Small intestine (tissue), 7 donors: ENCODE data around the gene UTP18. TPM values are rescaled to one million over a fixed set of nuclear protein-coding genes. Genes with fewer than 3 reads are reported as not detected.

Experiments used
- DNase-seq, 2 donors: peaks; one replicate each; pipeline versions ENCODE4 v3.0.0 to v3.0.0-alpha.2; 2013
- FAIRE-seq: peaks from 2 replicates; lab custom pipeline; 2012; peaks lifted over from hg19 to GRCh38; lab: Jason Lieb, UNC
- H3K27ac ChIP-seq, 3 donors: one replicate each; pipeline ENCODE4 v1.5.1; 2013; ENCODE audit warnings: low read length in 2 of 3, mild to moderate bottlenecking in 2 of 3, control low read depth in 1 of 3, inconsistent platforms in 1 of 3, low read depth in 1 of 3, moderate library complexity in 1 of 3
- H3K27me3 ChIP-seq, 3 donors: one replicate each; pipeline ENCODE4 v1.6.1; 2013; ENCODE audit warnings: low read length in 3 of 3, inconsistent platforms in 1 of 3; ENCODE audit not compliant: control insufficient read depth in 3 of 3, insufficient read depth in 3 of 3
- H3K36me3 ChIP-seq, 3 donors: one replicate each; pipeline ENCODE4 v1.6.1; 2013; ENCODE audit warnings: low read length in 3 of 3, inconsistent platforms in 1 of 3, low read depth in 1 of 3, mild to moderate bottlenecking in 1 of 3, moderate library complexity in 1 of 3; ENCODE audit not compliant: control insufficient read depth in 3 of 3, insufficient read depth in 2 of 3
- H3K4me1 ChIP-seq, 3 donors: one replicate each; pipeline ENCODE4 v1.6.1; 2013; ENCODE audit warnings: low read length in 2 of 3, inconsistent platforms in 1 of 3, low read depth in 1 of 3, mild to moderate bottlenecking in 1 of 3, moderate library complexity in 1 of 3; ENCODE audit not compliant: control insufficient read depth in 3 of 3, insufficient read depth in 2 of 3
- H3K4me3 ChIP-seq, 3 donors: one replicate each; pipeline ENCODE4 v1.5.1; 2013; ENCODE audit warnings: low read length in 3 of 3, control low read depth in 1 of 3, inconsistent platforms in 1 of 3, low read depth in 1 of 3, mild to moderate bottlenecking in 1 of 3, moderate library complexity in 1 of 3
- H3K9me3 ChIP-seq, 2 donors: one replicate each; pipeline ENCODE4 v1.6.1; 2013; ENCODE audit warnings: low read depth in 1 of 2, low read length in 1 of 2; ENCODE audit not compliant: control insufficient read depth in 2 of 2, insufficient read depth in 1 of 2
- WGBS, 3 donors: extraction: QIAGEN DNeasy Blood & Tissue Kit; methylation state at CpG; one replicate each; pipeline ENCODE4 v1.1.7; 2013; 5-methylcytosine and 5-hydroxymethylcytosine counted together
- polyA plus RNA-seq, 4 donors: library from polyadenylated mRNA; stranded (reverse) in 3 of 4; unstranded in 1 of 4; fragments of 200-250 nt in 3 of 4; fragments of 120-200 nt in 1 of 4; gene quantifications; one replicate each; pipeline versions ENCODE4 v1.2.1 to v1.2.3, GENCODE V29; 2013
- donor health status: healthy with polysubstance abuse.
- donor health status: control.
- donor health status: control.
- donor health status: Bipolar disorder and iron deficiency.
- donor health status: healthy.

Gene UTP18
- polyA plus RNA-seq, 4 donors, result 11.4 to 37.4 (median 27.9) TPM

DNA sequence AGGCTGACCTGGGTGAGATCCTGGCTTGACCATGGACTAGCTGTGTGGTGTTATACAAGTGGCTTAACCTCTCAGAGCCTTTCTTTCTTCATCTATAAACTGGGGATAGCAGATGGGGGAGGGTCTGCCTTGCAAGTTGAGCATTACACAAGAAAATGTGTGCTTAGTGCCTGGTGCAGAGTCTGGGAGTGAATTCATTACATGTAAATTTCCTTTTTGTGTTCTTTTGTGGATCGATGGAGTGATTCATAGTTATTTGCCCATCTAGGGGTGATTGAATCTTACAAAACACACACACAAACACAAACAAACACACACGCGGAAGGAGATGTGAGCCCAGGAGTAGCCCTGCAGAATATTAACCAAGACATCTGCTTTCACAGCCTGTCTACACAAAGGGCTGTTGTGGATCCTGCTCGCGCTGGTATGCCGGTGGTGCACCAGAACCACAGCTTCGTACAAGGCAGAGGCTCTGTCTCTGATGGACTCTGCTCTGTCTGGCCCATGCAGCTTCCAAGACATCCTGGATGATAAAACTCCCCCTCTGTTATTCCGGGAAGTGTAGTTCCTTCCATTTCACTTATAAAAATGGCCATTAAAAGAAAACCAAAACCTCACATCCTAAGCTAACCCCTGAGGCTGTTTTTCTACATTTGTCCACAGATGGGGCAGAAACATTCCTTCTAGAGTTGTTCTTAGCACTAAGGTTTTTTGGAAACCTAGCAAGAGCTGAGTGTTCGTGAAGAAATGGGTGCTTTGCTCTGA, 86.1 kb downstream of the UTP18 start:
- no peaks in the 10 kb centered on the region for H3K4me1 ChIP-seq
- no peak overlapping the region for H3K4me3 ChIP-seq
- 15 to 51% (median 37%) methylated on average over 9 of the region's 9 CpGs for WGBS, 3 donors
- no peaks in the 10 kb centered on the region for H3K27me3 ChIP-seq
- DNase-seq, result no peak
- H3K9me3 ChIP-seq, result no peaks in the 10 kb centered on the region
- no peak overlapping the region for H3K27ac ChIP-seq
- no peaks in the 10 kb centered on the region for H3K36me3 ChIP-seq
- FAIRE-seq, result no peak

Other genes starting within 250 kb of the UTP18 start
- 10 to 100 TPM; 14.1 to 65.9 (median 18.5) TPM for gene SPAG9, start 139.7 kb upstream of the UTP18 start, polyA plus RNA-seq
- 100 to 1,000 TPM in 1 of 4 donors, 10 to 100 TPM in 3; 18.6 to 175 (median 42.7) TPM for gene NME1, start 107.0 kb upstream of the UTP18 start, polyA plus RNA-seq
- 100 to 1,000 TPM; 336 to 992 (median 467) TPM for gene NME2, start 94.1 kb upstream of the UTP18 start, polyA plus RNA-seq
- 10 to 100 TPM in 1 of 4 donors, 1 to 10 TPM in 3; 5.7 to 32.9 (median 7.3) TPM for gene MBTD1, start 497 bp upstream of the UTP18 start, polyA plus RNA-seq